HFF-Myc (cell line): ENCODE measurements around the gene SLC12A9.
"Not testable (repeated sequence)": the region's sequence is repeated elsewhere in the genome, so short reads cannot be mapped to it uniquely, and the experiment has no call there.

ENCODE experiments used
- DNase-seq: peaks from one replicate; pipeline ENCODE4 v3.0.0-alpha.2; 2011; ENCODE audit warnings: low read depth; ENCODE audit errors: extremely low read depth
- H3K4me3 ChIP-seq: replicated peaks from 2 replicates; pipeline ENCODE4 v1.5.1; 2011; ENCODE audit warnings: low read depth, mild to moderate bottlenecking, control low read depth, low read length
- TF ChIP-seq, protein P1 (sequence below): IDR thresholded peaks from 2 replicates; pipeline ENCODE4 v1.5.1; 2012; ENCODE audit warnings: mild to moderate bottlenecking, low read depth, low read length, control low read depth; ENCODE audit errors: missing control alignments

SLC12A9 gene

GRCh38 chr7:100908512-100908911, 56.0 kb downstream of the SLC12A9 start:
- TF ChIP-seq, protein P1, sequence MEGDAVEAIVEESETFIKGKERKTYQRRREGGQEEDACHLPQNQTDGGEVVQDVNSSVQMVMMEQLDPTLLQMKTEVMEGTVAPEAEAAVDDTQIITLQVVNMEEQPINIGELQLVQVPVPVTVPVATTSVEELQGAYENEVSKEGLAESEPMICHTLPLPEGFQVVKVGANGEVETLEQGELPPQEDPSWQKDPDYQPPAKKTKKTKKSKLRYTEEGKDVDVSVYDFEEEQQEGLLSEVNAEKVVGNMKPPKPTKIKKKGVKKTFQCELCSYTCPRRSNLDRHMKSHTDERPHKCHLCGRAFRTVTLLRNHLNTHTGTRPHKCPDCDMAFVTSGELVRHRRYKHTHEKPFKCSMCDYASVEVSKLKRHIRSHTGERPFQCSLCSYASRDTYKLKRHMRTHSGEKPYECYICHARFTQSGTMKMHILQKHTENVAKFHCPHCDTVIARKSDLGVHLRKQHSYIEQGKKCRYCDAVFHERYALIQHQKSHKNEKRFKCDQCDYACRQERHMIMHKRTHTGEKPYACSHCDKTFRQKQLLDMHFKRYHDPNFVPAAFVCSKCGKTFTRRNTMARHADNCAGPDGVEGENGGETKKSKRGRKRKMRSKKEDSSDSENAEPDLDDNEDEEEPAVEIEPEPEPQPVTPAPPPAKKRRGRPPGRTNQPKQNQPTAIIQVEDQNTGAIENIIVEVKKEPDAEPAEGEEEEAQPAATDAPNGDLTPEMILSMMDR, result no peak
- no peak for DNase-seq
- H3K4me3 ChIP-seq, result no peak overlapping the region

GRCh38 chr7:100910443-100910842, 57.9 kb downstream of the SLC12A9 start:
- not testable (repeated sequence) for DNase-seq, H3K4me3 ChIP-seq

DNA sequence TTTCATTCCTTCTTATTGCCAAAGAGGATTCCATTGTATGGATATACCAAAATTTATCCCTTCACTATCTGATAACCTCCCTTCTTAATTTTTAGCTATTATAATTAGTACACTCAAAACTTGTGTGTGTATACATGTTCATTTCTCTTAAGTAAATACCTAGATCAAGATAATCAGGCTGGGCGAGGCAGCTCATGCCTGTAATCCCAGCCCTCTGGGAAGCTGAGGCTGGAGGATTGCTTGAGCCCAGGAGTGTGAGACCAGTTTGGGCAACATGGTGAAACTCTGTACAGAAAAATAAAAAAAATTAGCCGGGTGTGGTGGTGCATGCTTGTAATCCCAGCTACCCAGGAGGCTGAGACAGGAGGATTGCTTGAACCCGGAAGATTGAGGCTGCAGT, 59.0 kb downstream of the SLC12A9 start:
- H3K4me3 ChIP-seq, result no peak overlapping the region
- TF ChIP-seq, protein P1, result no peak
- DNase-seq, result no peak

DNA sequence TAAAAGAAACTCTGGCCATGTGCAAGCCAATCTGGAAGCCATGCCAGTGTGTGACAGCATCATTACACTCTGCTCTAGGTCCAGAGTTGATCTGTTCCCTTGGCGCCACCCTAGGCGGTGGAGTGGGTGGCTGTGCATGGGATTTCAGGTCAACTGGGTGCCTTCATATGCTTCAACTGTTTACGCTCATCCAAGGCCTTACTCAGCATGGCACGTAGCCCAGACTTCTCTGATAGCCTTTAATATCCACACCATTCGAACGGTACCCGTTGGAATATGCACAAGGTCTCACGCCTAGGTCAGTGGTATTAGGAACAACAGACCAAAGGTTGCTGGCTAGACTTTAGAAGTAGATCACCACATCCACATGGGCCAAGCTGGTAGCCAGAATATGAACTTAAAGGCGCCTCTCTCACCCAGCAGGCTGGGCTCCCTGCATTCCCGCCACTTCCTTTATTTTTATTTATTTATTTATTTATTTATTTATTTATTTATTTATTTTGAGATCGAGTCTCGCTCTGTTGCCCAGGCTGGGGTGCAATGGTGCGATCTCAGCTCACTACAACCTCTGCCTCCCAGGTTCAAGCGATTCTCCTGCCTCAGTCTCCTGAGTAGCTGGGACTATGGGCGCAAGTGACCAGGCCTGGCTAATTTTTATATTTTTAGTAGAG, 61.8 kb downstream of the SLC12A9 start:
- H3K4me3 ChIP-seq, result no peak overlapping the region
- no peak for DNase-seq
- TF ChIP-seq, protein P1, result no peak

DNA sequence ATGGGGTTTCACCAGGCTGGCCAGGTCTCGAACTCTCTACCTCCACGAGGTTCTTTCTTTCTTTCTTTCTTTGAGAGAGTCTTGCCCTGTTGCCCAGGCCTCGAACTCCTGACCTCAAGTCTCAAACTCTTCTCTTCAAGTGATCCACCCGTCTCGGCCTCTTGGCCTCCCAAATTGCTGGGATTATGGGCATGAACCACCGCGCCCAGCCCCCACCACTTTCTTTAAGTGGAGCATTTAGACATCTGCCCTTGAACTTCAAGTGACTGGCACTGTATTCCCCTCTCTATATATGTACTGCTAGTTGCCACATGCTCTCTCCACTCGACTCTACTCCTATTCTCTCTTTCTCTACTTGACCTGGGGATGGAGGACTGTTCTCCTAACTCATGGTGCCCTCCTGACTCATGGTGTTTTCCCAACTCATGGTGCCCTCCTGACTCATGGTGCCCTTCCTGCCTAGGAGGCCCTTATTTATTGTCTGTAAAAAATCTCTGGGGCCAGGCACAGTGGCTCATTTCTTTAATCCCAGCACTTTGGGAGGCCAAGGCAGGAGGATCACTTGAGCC, 62.5 kb downstream of the SLC12A9 start:
- TF ChIP-seq, protein P1, result no peak
- no peak overlapping the region for H3K4me3 ChIP-seq
- DNase-seq, result no peak
